Glomerular endothelial cell (primary cell): Measurements from ENCODE around the gene PIEZO1. TPM values are rescaled to one million over a fixed set of nuclear protein-coding genes. Genes with fewer than 3 reads are reported as not detected.

Experiments
- DNase-seq: peaks from one replicate; pipeline ENCODE4 v3.0.0-alpha.2; 2011; ENCODE audit warnings: low read depth, low spot score; ENCODE audit errors: extremely low read depth
- total RNA-seq: library from RNA; depleted of rRNA; stranded (reverse); fragments of >200 nt; gene quantifications from 2 replicates; pipeline ENCODE4 v1.2.3, GENCODE V29; 2015

PIEZO1 gene
- total RNA-seq, 1 donor from 2014 or later, result 466 TPM

GRCh38 chr16:88694221-88695087 is 90.6 kb downstream of the PIEZO1 start:
- no peak for DNase-seq

- no peak for DNase-seq
Observed at GRCh38 chr16:88693420-88694177, 91.4 kb downstream of the PIEZO1 start.

GRCh38 chr16:88692861-88693260 is 92.2 kb downstream of the PIEZO1 start:
- no peak for DNase-seq

GRCh38 chr16:88691924-88692560 is 93.0 kb downstream of the PIEZO1 start:
- DNase-seq, result no peak

- no peak for DNase-seq
Observed at GRCh38 chr16:88691129-88691813, 93.7 kb downstream of the PIEZO1 start.

GRCh38 chr16:88690341-88691128 is 94.5 kb downstream of the PIEZO1 start:
- no peak for DNase-seq

GRCh38 chr16:88688013-88688778 is 96.8 kb downstream of the PIEZO1 start:
- DNase-seq, result no peak

- no peak for DNase-seq
Observed at GRCh38 chr16:88687676-88688012, 97.4 kb downstream of the PIEZO1 start.

- DNase-seq, result no peak
Observed at GRCh38 chr16:88687254-88687576, 97.8 kb downstream of the PIEZO1 start.

- no peak for DNase-seq
Observed at GRCh38 chr16:88686439-88687253, 98.4 kb downstream of the PIEZO1 start, which contains the start of gene SNAI3. Gene SNAI3, minus strand, starts transcription at chr16:88686507. Its CDS starts 101 bp downstream, at chr16:88686406.

GRCh38 chr16:88686062-88686438 is 99.0 kb downstream of the PIEZO1 start:
- no peak for DNase-seq

GRCh38 chr16:88685156-88686061 is 99.6 kb downstream of the PIEZO1 start:
- no peak for DNase-seq

GRCh38 chr16:88684569-88685155 is 100.4 kb downstream of the PIEZO1 start:
- DNase-seq, result no peak

- no peak for DNase-seq
Observed at GRCh38 chr16:88681709-88682451, 103.1 kb downstream of the PIEZO1 start.

- no peak for DNase-seq
Observed at GRCh38 chr16:88681084-88681680, 103.8 kb downstream of the PIEZO1 start.

GRCh38 chr16:88680554-88681083 is 104.4 kb downstream of the PIEZO1 start:
- DNase-seq, result no peak
